AG04449 (cell line): Measurements from ENCODE around the gene TRMT1.

Experiments
- CTCF ChIA-PET: fragments of 350-600 bp; formaldehyde crosslinking; extraction: SDS; loops from one replicate; lab custom pipeline; 2021; ENCODE audit warnings: antibody characterized with exemption; lab: Yijun Ruan, JAX
- POLR2A ChIA-PET: fragments of 400-600, 350-600 bp; formaldehyde crosslinking; extraction: SDS; loops from one replicate; lab custom pipeline; 2020; ENCODE audit warnings: antibody characterized with exemption, inconsistent platforms; lab: Yijun Ruan, JAX
- DNase-seq: peaks from one replicate; pipeline ENCODE4 v3.0.0-alpha.2; 2010; ENCODE audit warnings: low read depth, low spot score
- H3K4me3 ChIP-seq: 2 replicates; pipeline ENCODE4 v1.5.1; 2011; ENCODE audit warnings: low read depth, mild to moderate bottlenecking, control low read depth, low read length
- CTCF ChIP-seq: IDR thresholded peaks from one replicate; pipeline ENCODE4 v1.5.1; 2011; ENCODE audit warnings: mild to moderate bottlenecking, moderate library complexity, low read length, control low read depth, inconsistent platforms; ENCODE audit not compliant: insufficient read depth; ENCODE audit errors: missing control alignments

Gene TRMT1

GRCh38 chr19:13074378-13074777, 42.2 kb downstream of the TRMT1 start:
- no peak for TF ChIP-seq CTCF
- CTCF ChIA-PET, result interaction anchor here (1.2 to 30.9 kb wide), 6 partner anchors 9 to 96 kb away, joined by 4 to 550 read pairs (median 14); no protein-coding TSS in a partner anchor
- no peak overlapping the region for H3K4me3 ChIP-seq
- POLR2A ChIA-PET, result no interaction called here
- no peak for DNase-seq

GRCh38 chr19:13073263-13073662, 43.3 kb downstream of the TRMT1 start:
- no peak for TF ChIP-seq CTCF
- DNase-seq, result no peak
- H3K4me3 ChIP-seq, result no peak overlapping the region
- ChIA-PET CTCF (interaction anchor here (0.5 to 30.9 kb wide), 10 partner anchors 10 to 185 kb away, joined by 3 to 550 read pairs (median 6); no protein-coding TSS in a partner anchor), POLR2A (no interaction called here)

DNA sequence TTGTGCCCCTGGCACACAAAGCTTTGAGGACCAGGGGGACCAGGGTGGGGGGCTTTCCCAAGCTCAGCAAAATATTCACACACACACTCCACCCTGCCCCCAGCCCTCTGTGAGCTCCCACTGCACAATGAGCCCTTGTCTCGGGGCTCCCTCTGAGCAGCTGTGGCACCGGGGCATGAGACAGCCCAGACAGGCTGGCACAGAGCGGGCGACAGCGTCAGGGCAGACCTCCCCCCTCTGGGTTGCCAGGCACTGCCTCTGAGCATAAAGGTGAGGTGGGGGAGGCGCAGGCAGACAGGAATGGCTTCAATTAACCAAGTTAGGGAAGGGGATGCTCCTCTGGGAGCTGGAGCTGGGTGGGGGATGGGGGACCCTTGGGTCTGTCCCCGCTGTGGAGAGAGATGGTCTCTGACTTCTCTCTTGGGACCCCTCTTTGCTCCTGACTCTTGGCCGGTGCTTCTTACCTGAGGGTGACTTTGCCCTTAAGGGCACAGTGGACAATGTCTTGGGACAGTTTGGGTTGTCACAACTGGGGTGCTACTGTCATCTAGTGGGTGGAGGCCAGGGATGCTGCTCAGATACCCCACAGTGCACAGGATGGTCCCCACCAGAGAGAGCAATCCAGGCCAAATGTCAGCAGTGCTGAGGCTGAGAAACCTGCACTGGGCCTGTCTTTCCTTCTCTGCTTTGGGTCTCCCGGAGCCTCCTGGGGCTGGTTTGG, 44.2 kb downstream of the TRMT1 start:
- no peak overlapping the region for H3K4me3 ChIP-seq
- CTCF ChIA-PET, result interaction anchor here (1.4 to 30.9 kb wide), 7 partner anchors 11 to 107 kb away, joined by 3 to 550 read pairs (median 12); no protein-coding TSS in a partner anchor
- no peak for DNase-seq
- POLR2A ChIA-PET, result no interaction called here
- TF ChIP-seq CTCF, result no peak

DNA sequence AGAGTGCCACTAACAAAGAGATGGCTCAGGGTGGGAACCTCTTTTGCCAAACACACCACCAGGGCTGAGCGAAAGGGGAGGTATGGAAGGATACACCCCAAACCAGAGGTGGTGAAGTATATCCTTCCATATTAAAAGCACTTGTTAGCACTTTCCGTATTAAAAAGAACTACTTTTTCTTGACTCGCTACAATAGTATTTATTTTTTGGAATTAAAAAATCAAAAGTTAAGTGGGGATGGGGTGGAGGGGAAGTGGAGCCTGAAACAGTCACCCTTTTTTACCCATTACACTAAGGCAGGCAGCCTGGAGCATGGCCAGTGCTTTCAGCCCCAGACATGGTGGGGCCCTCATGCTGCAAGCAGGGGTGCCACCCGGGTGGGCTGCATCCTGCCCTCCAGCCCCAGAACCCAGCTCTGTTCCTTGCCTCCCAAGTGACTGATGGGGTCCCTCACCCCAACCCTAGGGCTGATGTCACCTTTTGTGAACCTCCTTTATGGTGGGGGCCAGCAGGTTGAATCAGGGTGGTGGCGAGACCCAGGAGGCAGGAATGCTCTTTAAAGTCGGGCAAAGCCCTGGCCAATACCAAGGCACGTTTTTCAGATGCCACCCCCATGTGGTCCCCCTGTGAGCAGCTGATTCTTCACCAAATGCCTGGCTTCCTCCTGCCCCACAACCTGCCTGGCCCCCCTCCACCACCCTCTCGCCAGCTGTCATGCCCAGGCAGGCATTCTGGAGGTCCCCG, 44.9 kb downstream of the TRMT1 start:
- TF ChIP-seq CTCF, result no peak
- ChIA-PET CTCF (interaction anchor here (2.2 to 30.9 kb wide), 7 partner anchors 12 to 107 kb away, joined by 8 to 550 read pairs (median 22); no protein-coding TSS in a partner anchor), POLR2A (no interaction called here)
- no peak overlapping the region for H3K4me3 ChIP-seq
- DNase-seq, result no peak

DNA sequence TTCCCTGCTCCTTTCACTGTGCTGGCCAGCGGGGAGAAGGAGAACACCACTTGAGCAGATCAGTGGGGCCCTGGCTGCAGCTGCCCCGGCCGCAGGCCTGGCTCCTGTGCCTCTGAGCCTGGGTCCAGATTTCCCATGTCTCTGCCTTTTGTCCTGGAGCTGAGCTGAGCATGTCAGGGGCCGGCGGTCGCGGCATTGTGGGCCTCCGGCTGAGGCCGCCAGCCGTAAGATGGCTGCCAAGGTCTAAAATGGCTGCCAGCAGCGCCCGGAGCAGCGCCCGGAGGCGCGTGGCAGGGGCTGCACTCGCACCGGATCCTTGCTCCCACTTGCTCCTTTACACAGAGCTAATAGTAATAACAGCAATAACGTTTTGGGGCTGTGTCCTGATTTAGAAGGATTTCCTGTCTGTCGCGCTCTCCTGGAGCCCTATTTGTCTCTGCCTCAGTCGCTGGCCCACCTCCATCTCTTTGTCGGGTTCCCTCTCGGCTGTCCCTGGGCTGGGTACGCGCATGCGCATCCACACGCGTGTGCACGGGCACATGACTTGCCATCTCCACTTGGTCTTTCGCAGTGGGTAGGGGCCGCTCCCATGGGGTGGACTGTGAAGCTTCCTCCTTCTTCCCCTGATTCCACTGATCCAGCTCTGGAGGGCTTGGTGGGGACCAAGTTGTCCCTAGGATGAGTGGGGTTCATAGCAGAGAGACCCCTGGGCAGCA, 46.0 kb downstream of the TRMT1 start:
- ChIA-PET CTCF (interaction anchor here (1.0 to 30.9 kb wide), 9 partner anchors 8 to 105 kb away, joined by 3 to 550 read pairs (median 12); no protein-coding TSS in a partner anchor), POLR2A (no interaction called here)
- no peak for TF ChIP-seq CTCF
- H3K4me3 ChIP-seq, result no peak overlapping the region
- no peak for DNase-seq
